GM19324 (cell line): Measurements from ENCODE around the gene ARHGEF11.

ENCODE experiments used
- ATAC-seq: cut with Tn5 transposase; IDR thresholded peaks from one replicate; pipeline ENCODE4 v1.9.1; 2021; ENCODE audit warnings: mild to moderate bottlenecking, moderate library complexity; ENCODE audit not compliant: unreplicated experiment, low FRiP score

The ARHGEF11 gene

DNA sequence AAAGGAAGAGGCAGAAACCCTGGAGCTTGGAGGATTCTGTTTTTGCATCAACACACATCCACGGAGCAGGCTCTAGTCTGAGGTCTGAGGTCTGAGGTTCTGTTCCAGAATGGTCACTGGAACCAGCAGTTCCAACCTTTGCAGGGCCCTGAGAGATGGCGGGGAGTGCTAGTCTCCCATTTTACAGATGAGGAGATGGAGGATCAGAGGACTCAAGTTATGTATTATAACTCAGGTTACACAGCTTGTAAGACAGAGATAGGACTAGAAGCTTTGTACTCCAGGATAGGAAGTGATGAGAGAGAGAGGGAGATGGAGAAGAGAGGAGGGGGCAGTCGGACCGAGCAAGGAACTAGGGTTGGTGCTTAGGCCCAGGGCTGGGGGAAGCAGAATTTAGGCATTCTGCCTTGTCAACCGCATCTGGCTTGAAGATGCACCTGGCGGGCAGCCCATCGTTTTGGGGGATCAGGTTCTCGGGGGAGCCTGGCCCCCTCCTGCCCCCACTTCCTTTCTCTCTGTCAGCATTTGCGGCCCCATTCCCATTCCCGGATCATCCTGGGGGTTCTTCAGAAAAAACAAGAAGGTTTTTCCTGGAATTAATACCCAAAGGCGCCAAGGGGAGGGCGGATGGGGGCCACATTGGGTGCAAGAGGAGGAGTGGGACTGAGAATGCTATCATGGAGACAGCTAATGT lies 146.4 kb downstream of the ARHGEF11 start:
- no peak for ATAC-seq

- no peak for ATAC-seq
These were observed 147.4 kb downstream of the ARHGEF11 start for GRCh38 chr1:156898161-156898566.

DNA sequence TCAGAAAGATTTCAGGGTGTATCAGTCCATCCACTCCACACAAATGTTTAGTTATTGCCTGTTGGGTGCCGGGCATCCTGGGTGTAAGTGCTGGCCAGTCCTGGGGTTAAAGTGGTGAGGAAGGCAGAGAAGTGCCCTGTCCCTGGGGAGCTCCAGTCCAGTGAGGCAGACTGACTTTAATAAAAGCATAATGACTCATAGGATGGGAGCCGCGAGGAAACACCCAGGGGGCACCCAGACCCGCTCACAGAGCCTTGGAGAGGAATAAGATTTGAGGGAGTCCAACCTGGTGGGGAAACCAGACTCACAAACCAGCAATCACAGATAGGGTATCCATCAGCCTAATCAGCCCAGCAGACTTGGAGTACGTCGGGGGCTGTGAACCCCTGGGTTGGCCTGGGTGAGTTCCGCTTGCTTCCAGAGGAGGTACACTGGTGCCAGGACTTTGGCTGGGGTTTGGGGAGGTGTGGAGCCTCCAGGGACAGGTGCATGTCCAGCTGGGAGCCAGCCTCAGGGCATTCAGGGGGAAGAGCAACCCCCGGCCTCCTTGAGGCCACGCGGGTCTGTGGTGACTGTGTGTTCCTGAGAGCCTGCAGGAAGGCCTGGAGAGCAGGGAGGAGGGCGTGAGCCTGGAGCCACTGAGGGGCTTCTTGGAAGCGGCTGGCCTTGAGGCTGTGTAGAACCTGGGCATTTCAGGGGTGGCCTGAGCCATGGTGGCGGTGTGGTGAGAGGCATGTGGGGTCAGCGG lies 148.3 kb downstream of the ARHGEF11 start:
- ATAC-seq: no peak

- no peak for ATAC-seq
These were observed 149.0 kb downstream of the ARHGEF11 start for GRCh38 chr1:156896490-156897033.

GRCh38 chr1:156895927-156896326 lies 149.6 kb downstream of the ARHGEF11 start:
- ATAC-seq: no peak

- no peak for ATAC-seq
These were observed 150.1 kb downstream of the ARHGEF11 start for GRCh38 chr1:156895455-156895812.

DNA sequence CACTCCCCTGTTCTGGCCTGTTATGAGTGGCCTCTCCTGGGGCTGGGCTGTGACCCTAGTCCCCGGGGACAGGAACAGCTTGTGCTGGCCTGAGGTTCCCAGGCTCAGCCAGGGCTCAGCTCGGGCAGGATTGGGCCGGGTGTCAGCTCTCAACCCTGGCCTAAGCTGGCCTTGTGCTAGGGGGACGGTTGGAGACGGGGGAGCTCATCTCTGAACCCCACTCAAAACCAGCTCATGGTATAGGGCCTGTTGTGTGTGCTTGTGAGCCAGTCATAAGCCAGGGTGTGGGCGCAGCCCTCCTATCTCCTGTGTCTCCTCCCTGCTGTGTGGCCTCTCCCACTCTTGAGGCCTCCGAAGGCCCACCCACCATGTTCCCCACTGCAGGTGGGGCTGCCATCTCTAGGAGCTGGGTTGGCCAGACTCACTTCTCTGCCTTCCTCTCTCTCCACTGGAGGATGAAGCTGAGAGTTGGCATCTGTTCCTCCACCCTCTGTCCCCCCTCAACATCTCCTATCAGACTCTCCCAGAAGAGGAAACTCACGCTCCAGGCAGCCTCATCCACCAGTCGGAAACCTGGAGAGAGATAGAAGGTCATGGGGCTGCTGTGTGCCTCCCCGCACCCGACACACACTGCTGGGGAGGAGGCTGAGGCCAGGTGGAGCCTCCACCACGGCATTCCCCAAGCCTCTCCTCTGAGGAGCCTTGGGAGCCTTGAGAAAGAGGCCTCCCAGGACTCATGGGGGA lies 150.7 kb downstream of the ARHGEF11 start:
- no peak for ATAC-seq

- ATAC-seq: no peak
These were observed 151.5 kb downstream of the ARHGEF11 start for GRCh38 chr1:156894001-156894400.

GRCh38 chr1:156893048-156893953 lies 152.2 kb downstream of the ARHGEF11 start, which contains the start of gene PEAR1:
Gene PEAR1 (plus strand): TSS chr1:156893718. CDS start chr1:156903927, 10,209 bp downstream.
- ATAC-seq: no peak

- ATAC-seq: no peak
These were observed 153.1 kb downstream of the ARHGEF11 start for GRCh38 chr1:156892190-156893047.

DNA sequence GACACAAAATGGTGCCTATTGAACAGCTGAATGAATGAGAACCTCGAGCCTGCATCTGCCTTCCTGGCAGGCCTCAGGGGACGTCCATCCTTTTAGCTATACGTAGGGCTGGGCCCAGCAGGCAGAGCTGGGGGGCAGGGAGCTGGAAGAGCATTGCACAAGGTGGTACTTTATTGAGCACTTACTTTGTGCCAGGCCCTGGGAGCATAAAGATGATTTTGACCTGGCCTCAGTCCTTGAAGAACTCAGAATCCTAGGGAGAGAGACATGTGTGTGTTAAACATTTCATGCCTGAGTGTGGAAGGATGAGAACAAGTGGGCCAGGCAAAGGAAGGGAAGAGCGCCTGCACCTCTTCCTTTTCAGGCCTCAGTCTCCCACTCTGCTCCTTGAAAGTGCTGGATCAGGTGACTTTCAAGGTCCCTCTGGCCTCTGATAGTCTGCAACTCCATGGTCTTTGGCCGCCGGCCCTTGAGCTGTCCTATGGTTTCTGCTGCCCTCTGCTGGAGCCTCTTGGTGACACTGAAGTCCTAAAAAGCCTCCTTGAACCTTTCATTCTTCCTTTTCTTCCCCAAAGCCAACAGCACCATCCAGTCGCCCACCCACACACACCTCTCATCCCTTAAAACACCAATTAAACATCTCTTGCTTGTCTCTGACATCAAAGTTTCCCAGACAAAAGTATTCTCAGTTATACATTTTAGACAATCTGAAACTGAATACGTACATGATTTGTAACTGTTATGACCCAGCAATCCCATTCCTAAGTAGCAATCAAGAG lies 155.6 kb downstream of the ARHGEF11 start:
- ATAC-seq: no peak

DNA sequence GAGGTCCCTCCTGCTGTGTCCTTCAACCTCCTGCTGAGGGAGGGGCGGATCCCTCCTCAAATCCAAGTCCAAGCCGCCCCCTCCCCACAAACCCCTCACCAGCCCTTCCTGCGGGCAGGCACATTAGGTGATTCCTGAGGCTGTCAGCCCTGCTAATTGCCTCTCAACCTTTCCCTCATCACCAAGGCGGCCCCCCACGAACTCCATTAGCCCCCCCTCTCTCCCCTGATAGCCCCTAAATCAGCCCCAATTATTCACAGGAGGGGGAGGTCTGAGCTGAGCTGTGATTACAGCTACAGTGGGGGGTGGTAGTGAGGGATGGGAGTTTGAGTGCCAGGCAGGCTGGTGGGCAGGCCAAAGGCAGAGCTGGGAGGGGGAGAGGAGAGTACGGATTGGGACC lies 157.8 kb downstream of the ARHGEF11 start:
- ATAC-seq: no peak

DNA sequence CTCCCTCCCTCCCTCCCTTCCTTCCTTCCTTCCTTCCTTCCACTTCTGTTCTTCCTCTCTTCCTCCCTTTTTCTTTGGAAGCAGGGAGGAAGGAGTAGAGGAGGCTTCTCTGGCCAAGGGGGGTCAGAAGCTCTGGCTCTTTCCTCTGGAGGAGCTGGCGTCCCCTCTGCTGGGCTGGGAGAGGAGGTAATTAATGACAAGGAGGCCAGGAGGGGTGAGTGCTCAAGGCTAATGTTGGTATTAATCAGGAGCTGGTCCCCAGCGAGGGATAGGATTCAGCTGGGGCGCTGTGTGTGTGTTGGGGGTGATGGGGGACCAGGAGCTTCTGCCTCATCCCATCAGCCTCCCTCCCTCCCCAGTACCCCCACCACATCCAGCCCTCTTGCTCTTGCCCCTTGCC lies 158.2 kb downstream of the ARHGEF11 start:
- no peak for ATAC-seq

DNA sequence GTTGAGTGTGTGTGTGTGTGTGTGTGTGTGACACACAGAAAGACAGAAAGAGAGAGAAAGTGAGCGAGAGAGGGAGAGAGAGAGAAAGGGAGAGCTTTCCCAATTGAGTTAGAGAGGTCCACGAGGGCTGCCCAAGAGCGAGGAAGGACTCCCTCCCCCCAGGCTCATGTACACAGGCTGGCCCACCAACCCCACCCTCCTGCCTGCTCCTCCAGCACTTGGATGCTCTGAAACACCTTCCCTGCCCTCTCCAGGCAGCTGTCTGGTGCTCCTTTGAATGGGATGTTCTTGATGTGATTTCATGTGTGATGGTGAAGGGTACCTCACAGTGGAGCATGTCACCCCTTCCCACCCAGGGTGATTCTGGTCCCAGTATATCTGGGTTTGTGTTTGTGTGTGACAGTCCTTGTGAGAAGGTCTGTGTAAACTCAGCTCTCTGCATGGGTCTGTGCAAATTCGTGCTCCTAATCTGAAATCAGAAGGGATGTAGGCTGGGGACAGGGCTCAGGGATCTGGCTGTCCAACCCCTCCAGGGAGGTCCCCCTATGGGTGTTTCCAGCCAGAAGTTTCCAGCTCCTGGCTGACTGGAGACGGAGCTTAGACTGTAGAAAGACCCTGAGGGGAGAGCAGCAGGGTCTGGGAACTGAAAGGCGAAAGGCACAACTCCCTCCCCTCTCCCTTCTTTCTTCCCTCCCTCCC lies 158.8 kb downstream of the ARHGEF11 start:
- ATAC-seq: no peak

GRCh38 chr1:156885880-156886355 lies 159.6 kb downstream of the ARHGEF11 start:
- no peak for ATAC-seq

DNA sequence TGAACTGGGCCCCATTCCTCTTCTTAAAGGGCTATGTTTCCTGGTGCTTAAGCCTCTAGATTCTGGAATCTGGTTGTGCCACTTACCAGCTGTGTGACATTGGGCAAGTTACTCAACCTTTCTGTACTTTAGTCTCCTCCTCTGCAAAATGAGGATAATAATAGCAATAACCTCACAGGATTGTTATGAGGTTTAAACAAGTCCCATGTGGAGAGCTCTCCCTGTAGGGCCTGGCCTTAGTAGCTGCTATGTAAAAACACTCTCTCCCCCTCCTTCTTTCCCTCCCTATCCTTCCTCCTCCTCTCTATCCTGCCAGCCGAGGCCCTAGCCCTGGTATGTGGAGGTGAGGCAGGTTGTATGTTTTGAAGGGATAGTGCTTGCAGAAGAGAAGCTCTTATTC lies 160.2 kb downstream of the ARHGEF11 start:
- no peak for ATAC-seq
